K562 (cell line): ENCODE results near the gene PPM1F. TPM values are rescaled to one million over a fixed set of nuclear protein-coding genes. Genes with fewer than 3 reads are reported as not detected.
A peak's percentile ranks its signal among the peaks of the same experiment; 100 is the strongest.

Experiments
- ATAC-seq: fragments of 200-7000 bp; cut with Tn5 transposase; 3 replicates; pipeline ENCODE4 v1.9.1; 2020; ENCODE audit warnings: moderate library complexity
- BruUV-seq: library from RNA; stranded (reverse); fragments of 400-500 nt; replicated peaks from 2 replicates; lab custom pipeline; 2021; lab: Mats Ljungman, UMichigan
- CTCF ChIA-PET: fragments of 300-600 bp; formaldehyde crosslinking; extraction: SDS; loops from one replicate; lab custom pipeline; 2021; ENCODE audit warnings: low intra/inter-chr PET ratio; lab: Yijun Ruan, JAX
- POLR2A ChIA-PET: fragments of 300-600, 350-650 bp; sonication (Branson Sonifier 250); formaldehyde crosslinking; extraction: SDS; loops from one replicate; lab custom pipeline; 2021; ENCODE audit warnings: antibody characterized with exemption, inconsistent platforms; lab: Yijun Ruan, JAX
- DNase-seq, 4 experiments: peaks; one replicate each; pipeline versions ENCODE4 v3.0.0 to v3.0.0-alpha.2; 2011 to 2018; ENCODE audit warnings: low spot score in 3 of 4, mixed read lengths in 3 of 4; ENCODE audit errors: extremely low read depth in 1 of 4
- FAIRE-seq: peaks from 2 replicates; lab custom pipeline; 2011; peaks lifted over from hg19 to GRCh38; lab: Jason Lieb, UNC
- H2AFZ ChIP-seq: 2 replicates; pipeline ENCODE4 v1.6.0; 2011; ENCODE audit warnings: low read depth, low read length, control low read depth, inconsistent platforms
- H3K27ac ChIP-seq: fragments of 200-600 bp; 3 replicates; pipeline ENCODE4 v1.8.0; 2011; ENCODE audit warnings: low read depth, mild to moderate bottlenecking, control low read depth, inconsistent platforms, low read length, moderate library complexity, mixed read lengths; ENCODE audit errors: extremely low read depth
- H3K27me3 ChIP-seq, 2 experiments: fragments of 300-600 bp in 1 of 2; 2 replicates in 1 of 2; 3 replicates in 1 of 2; pipeline versions ENCODE4 v1.6.0 to v1.8.0; 2011; ENCODE audit warnings: inconsistent platforms in 2 of 2, low read length in 2 of 2, mild to moderate bottlenecking in 1 of 2, mixed read lengths in 1 of 2, moderate library complexity in 1 of 2; ENCODE audit not compliant: control insufficient read depth in 2 of 2, insufficient read depth in 2 of 2
- H3K36me3 ChIP-seq: fragments of 300-600 bp; 3 replicates; pipeline ENCODE4 v1.8.0; 2011; ENCODE audit warnings: mild to moderate bottlenecking, low read length, inconsistent platforms; ENCODE audit not compliant: control insufficient read depth, insufficient read depth
- H3K4me1 ChIP-seq, 2 experiments: fragments of 200-600 bp in 1 of 2; replicated peaks in 1 of 2; 2 replicates in 1 of 2; 3 replicates in 1 of 2; pipeline versions ENCODE4 v1.5.1 to v1.8.0; 2011; ENCODE audit warnings: inconsistent platforms in 2 of 2, low read length in 2 of 2, mild to moderate bottlenecking in 1 of 2, mixed read lengths in 1 of 2, moderate library complexity in 1 of 2; ENCODE audit not compliant: control insufficient read depth in 2 of 2, insufficient read depth in 2 of 2
- H3K4me2 ChIP-seq: 2 replicates; pipeline ENCODE4 v1.6.1; 2011; ENCODE audit warnings: low read length, control low read depth, inconsistent platforms, mixed read lengths; ENCODE audit not compliant: insufficient read depth
- H3K4me3 ChIP-seq: fragments of 200-600 bp; sonication (generic), shearing (Covaris generic); 2 replicates; pipeline ENCODE4 v1.5.1; 2016; ENCODE audit warnings: control low read depth, inconsistent platforms
- H3K79me2 ChIP-seq: fragments of 200-600 bp; 3 replicates; pipeline ENCODE4 v1.8.0; 2011; ENCODE audit warnings: low read length, inconsistent platforms; ENCODE audit not compliant: control insufficient read depth, insufficient read depth
- H3K9ac ChIP-seq, 2 experiments: 2 replicates each; pipeline versions ENCODE4 v1.6.0 to v1.6.1; 2011; ENCODE audit warnings: low read depth in 2 of 2, low read length in 2 of 2, control low read depth in 1 of 2, inconsistent platforms in 1 of 2, mild to moderate bottlenecking in 1 of 2, mixed read lengths in 1 of 2; ENCODE audit not compliant: insufficient read depth in 1 of 2
- H3K9me1 ChIP-seq: one replicate; pipeline ENCODE4 v1.6.0; 2011; ENCODE audit warnings: inconsistent platforms, mild to moderate bottlenecking, low read length, moderate library complexity; ENCODE audit not compliant: control insufficient read depth, insufficient read depth
- H3K9me3 ChIP-seq: replicated peaks from 2 replicates; pipeline ENCODE4 v1.5.1; 2011; ENCODE audit warnings: low read depth, low read length, inconsistent platforms; ENCODE audit not compliant: control insufficient read depth, insufficient read depth
- H4K20me1 ChIP-seq: replicated peaks from 2 replicates; pipeline ENCODE4 v1.6.1; 2011; ENCODE audit warnings: low read length, inconsistent platforms, mixed read lengths; ENCODE audit not compliant: control insufficient read depth, insufficient read depth
- NEUROD1 ChIP-seq: fragments of 150-350 bp; IDR thresholded peaks from 2 replicates; pipeline ENCODE4 v1.6.1; 2014; ENCODE audit warnings: borderline replicate concordance, low read length, low read depth; ENCODE audit not compliant: partially characterized antibody
- SP2 ChIP-seq: IDR thresholded peaks from 2 replicates; pipeline ENCODE4 v1.6.1; 2011; ENCODE audit warnings: mild to moderate bottlenecking, low read depth, low read length, moderate library complexity; ENCODE audit not compliant: poor library complexity, severe bottlenecking; ENCODE audit errors: extremely low read depth
- STAT6 ChIP-seq: sonication (generic); formaldehyde crosslinking; IDR thresholded peaks from 2 replicates; pipeline ENCODE4 v1.8.1; 2023; ENCODE audit warnings: mild to moderate bottlenecking, missing genetic modification reagents
- ZNF232 ChIP-seq: sonication (generic); formaldehyde crosslinking; IDR thresholded peaks from 2 replicates; pipeline ENCODE4 v1.8.0; 2022; ENCODE audit warnings: mild to moderate bottlenecking, missing genetic modification reagents
- ZNF830 ChIP-seq: fragments of 250-450 bp; sonication (Bioruptor Pico); IDR thresholded peaks from 2 replicates; pipeline ENCODE4 v1.5.0; 2021; ENCODE audit warnings: mild to moderate bottlenecking
- WGBS: fragments of 100-300 bp; shearing (Covaris generic); methylation state at CpG from one replicate; pipeline ENCODE4 v1.1.6; 2016; ENCODE audit warnings: low coverage, mixed read lengths; ENCODE audit not compliant: insufficient coverage; ENCODE audit errors: missing lambda C conversion rate; 5-methylcytosine and 5-hydroxymethylcytosine counted together
- in situ Hi-C: fragments of 300-500 bp; cut with MboI; formaldehyde crosslinking; loops from 4 replicates; pipeline ENCODE4 v1.15.0; 2018; ENCODE audit warnings: inconsistent platforms, mixed read lengths
- intact Hi-C: fragments of 100-400 bp; cut with micrococcal nuclease; formaldehyde crosslinking; loops from 2 replicates; pipeline ENCODE4 v1.14.2; 2022
- polyA plus RNA-seq, 8 experiments: library from polyadenylated mRNA; depleted of rRNA in 4 of 8; stranded (reverse) in 5 of 8; unstranded in 3 of 8; fragments of >200 nt; fragmentation: Nextera tagmentation in 2 of 8; fragmentation: Illumina TruSeq in 1 of 8; extraction: Ambion mirVana in 2 of 8; extraction: Trizol in 1 of 8; gene quantifications; 2 replicates each; pipeline versions ENCODE4 v1.2.1 to v1.2.3, GENCODE V29; 2011 to 2014; ENCODE audit warnings: inconsistent platforms in 1 of 8, missing spikeins in 1 of 8
- total RNA-seq, 7 experiments: library from RNA; depleted of rRNA in 6 of 7; stranded (reverse); fragments of >200 nt in 6 of 7; fragmentation: Illumina TruSeq in 2 of 7; extraction: Trizol in 2 of 7; gene quantifications; 2 replicates each; pipeline versions ENCODE4 v1.2.1 to v1.2.3, GENCODE V29; 2011 to 2021; ENCODE audit warnings: low replicate concordance in 1 of 7
- TF ChIP-seq, protein P1 (sequence below): sonication (generic); formaldehyde crosslinking; IDR thresholded peaks from 2 replicates; pipeline ENCODE4 v1.8.1; 2023; ENCODE audit warnings: mild to moderate bottlenecking, missing genetic modification reagents, moderate library complexity

The PPM1F gene
- total and polyA plus RNA-seq, 9 of the 15 experiments (the other 6 are each of a cell fraction or from before 2014, with no cell fraction given) = 2.1 to 159 (median 64.0) TPM

DNA sequence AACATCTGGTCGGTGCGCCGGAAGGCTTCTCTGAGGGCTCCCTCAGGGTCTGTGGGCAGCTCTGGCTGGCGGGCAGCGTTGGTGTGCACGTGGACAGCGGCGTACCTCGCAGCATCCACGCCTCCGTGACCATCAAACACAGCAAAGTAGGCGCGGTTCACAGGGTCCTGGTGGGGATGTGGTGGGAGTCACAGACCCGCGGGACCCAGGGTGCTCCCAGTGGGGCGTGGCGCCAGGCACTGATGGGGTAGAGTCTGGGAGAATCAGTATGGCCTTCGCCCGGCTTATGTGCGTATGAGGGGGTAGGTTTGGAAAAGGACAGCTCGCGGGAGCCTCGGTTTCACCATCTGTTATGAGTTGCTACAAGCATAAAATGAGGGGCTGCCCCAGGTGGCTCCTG, 19.2 kb downstream of the PPM1F start:
- intact Hi-C loops (no loop called here), in situ Hi-C loops (loop anchor here (25.0 kb wide), 3 partner anchors 396 to 796 kb away; partner anchors contain the start of gene HIC2)
- CTCF ChIA-PET = interaction anchor here (1.2 kb wide), 1 partner anchor 18 kb away, joined by 4 read pairs; no protein-coding TSS in a partner anchor
- H3K9me1 ChIP-seq = peaks cover 17% of the 10 kb centered on the region
- H3K4me1 ChIP-seq = peaks cover 6 to 38% of the 10 kb centered on the region in 2 experiments
- ATAC-seq (no peak), DNase-seq (no peak), FAIRE-seq (no peak)
- no peak overlapping the region for H2AFZ ChIP-seq
- H3K36me3 ChIP-seq = peaks cover 85% of the 10 kb centered on the region
- H3K4me3 ChIP-seq = no peak overlapping the region
- peak overlapping the region in 1 of 2 experiments; percentile 46; a peak in 1 of 4 replicates for H3K9ac ChIP-seq
- TF ChIP-seq NEUROD1 (no peak), ZNF830 (CRISPR knock-in tag) (no peak), STAT6 (CRISPR knock-in tag) (0 out of 2 replicates have a peak, but pooled peaks have one; percentile 16), ZNF232 (CRISPR knock-in tag) (no peak), SP2 (peak; percentile 28)
- TF ChIP-seq, protein P1, sequence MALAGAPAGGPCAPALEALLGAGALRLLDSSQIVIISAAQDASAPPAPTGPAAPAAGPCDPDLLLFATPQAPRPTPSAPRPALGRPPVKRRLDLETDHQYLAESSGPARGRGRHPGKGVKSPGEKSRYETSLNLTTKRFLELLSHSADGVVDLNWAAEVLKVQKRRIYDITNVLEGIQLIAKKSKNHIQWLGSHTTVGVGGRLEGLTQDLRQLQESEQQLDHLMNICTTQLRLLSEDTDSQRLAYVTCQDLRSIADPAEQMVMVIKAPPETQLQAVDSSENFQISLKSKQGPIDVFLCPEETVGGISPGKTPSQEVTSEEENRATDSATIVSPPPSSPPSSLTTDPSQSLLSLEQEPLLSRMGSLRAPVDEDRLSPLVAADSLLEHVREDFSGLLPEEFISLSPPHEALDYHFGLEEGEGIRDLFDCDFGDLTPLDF = 0 out of 2 replicates have a peak, but pooled peaks have one; percentile 4
- BruUV-seq = no TSS peak
- POLR2A ChIA-PET = interaction anchor here (1.2 to 49.7 kb wide), 3 partner anchors 0 to 214 kb away, joined by 3 to 1041 read pairs (median 1041); partner anchors contain the start of gene PPM1F
- H3K27me3 ChIP-seq = no peaks in the 10 kb centered on the region
- no peaks in the 10 kb centered on the region for H3K9me3 ChIP-seq
- no peak overlapping the region for H3K27ac ChIP-seq
- H3K79me2 ChIP-seq = peaks cover 4% of the 10 kb centered on the region; the same call in 1 of the 3 replicates
- 94% methylated on average over 23 of the region's 23 CpGs for WGBS
- peaks cover 16% of the 10 kb centered on the region; the same call in 1 of the 2 replicates for H4K20me1 ChIP-seq
- no peak overlapping the region for H3K4me2 ChIP-seq
